ENCODE measurements around the gene SORCS2.

SORCS2 gene

GRCh38 chr4:7429069-7429416 is 236.7 kb downstream of the SORCS2 start:
- no peak for DNase-seq (ENCODE audit: low read depth)

DNA sequence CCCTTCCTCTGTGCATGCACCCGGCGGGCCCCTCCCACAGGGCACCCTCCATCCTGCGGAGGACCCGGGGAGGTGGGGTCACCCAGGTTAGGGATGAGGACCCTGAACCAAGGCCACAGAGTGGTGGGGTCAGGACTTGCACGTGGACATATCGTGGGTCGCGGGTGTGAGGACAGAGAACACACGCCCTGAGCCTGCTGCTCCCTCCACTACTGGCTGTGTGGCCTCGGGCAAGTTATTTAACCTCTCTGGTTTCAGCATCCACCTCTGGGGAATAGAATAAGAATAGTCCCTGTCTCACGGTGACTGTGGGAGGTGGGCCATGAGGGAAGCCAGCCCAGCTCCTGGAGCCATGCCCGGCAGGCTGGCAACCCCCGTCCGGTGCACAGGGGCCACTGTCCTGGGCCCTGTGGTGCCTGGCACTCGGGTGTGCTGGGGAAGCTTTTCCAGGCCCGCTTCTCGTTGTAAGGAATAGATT is 237.3 kb downstream of the SORCS2 start:
- DNase-seq (ENCODE audit: low read depth): no peak

DNA sequence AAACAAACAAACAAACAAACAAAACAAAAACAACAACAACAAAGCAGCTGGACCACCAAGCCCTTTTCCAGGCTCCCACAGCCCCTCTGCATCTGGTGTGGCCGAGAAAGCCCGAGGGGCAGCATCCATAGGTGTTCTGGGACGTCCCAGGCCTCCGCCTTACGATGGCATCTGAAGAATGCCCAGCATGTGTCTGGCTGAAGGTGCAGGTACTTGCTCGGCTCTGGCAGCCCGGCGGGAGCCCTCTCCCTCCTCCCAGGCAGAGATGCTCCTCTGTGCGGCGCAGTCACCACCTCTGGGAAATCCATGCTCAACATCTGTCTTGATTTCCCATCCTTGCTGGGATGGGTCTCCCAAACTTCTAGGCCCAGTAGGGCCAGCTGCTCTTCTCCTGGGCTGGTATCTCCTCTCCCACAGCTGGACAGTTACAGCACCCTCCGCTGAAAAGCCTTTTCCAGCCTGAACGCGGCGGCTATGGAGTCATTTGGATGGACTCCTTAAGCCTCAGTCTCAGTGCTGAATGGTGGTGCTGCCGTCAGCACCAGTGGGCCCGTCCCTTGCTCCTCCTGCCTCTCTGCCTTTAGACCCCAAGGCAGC is 238.1 kb downstream of the SORCS2 start:
- DNase-seq (ENCODE audit: low read depth): no peak

DNA sequence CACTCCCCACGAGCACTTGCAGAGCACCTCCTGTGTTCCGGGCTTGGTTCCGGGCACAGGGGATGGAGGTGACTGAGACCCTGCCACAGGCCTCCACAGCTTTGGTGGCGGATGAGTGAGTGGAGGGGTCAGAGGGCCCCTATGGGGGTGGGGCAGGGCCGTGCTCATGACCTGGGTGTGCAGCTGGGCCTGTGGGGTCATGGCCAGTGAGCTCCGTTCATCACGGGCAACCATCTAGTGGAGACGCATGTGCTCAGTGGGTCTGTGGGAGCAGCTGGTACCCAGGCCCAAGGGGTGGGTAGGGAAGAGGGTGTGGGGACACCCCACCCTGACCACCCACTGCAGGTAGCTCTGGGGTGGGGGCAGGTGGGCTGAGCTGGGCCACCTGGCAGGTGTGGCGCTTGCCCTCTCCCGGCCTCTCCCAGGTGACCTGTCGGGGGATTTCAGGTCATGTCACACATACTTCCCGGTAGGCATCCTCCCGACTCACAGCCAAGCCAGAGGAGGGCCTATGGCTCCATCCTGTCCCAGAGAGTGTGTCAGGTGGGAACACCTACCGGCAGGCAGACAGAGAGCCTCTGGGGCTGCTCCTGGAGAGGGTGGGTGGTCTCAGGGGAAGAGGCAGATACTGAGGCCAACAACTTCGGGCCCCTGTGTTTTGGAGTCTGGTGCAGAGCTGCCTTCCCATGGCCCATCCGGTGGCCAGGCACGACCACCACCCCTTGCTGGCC is 238.8 kb downstream of the SORCS2 start:
- no peak for DNase-seq (ENCODE audit: low read depth)

- DNase-seq (ENCODE audit: low read depth): no peak
Observed at GRCh38 chr4:7431696-7432530, 239.6 kb downstream of the SORCS2 start.

GRCh38 chr4:7432531-7433375 is 240.4 kb downstream of the SORCS2 start:
- no peak for DNase-seq (ENCODE audit: low read depth)

DNA sequence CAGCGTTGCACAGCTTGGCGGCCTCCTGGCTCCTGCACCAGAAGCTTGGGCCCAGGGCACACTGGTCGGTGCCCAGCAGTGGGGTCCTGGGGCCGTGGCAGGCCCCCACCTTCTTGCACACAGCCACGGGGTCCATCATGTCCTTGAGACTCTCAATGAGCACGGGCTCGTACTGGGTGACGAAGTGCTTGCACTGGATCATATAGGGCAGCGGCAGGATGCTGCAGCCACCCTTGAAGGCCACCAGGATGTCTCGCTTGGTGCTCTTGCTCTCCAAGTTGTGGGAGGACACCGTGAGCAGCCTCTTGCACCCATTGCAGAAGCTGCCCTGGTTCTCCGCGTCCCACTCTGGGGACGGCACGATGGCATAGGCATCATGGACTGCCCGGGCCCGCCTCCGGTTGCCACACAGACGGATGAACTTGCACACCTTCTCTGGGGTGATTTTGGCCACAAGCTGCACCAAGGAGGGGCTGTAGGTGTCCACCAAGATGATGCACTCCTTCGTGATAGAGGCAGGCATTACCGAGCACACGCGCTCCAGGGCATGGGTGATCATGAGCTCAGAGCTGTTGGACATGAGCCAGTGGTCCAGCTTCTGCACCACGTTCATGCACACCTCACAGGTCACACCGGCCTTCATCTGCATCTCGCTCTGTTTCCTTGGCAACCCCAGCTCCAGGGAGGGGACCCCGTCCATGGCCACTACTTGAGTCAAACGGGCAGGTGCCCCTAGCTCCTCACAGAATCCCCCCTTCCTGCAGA is 241.2 kb downstream of the SORCS2 start:
- DNase-seq (ENCODE audit: low read depth): no peak

- no peak for DNase-seq (ENCODE audit: low read depth)
Observed at GRCh38 chr4:7434141-7434765, 241.9 kb downstream of the SORCS2 start.

GRCh38 chr4:7434766-7435150 is 242.4 kb downstream of the SORCS2 start, which contains the start of gene PSAPL1:
Gene PSAPL1 (minus strand): TSS chr4:7434930. CDS start chr4:7434879, 51 bp downstream.
- no peak for DNase-seq (ENCODE audit: low read depth)

DNA sequence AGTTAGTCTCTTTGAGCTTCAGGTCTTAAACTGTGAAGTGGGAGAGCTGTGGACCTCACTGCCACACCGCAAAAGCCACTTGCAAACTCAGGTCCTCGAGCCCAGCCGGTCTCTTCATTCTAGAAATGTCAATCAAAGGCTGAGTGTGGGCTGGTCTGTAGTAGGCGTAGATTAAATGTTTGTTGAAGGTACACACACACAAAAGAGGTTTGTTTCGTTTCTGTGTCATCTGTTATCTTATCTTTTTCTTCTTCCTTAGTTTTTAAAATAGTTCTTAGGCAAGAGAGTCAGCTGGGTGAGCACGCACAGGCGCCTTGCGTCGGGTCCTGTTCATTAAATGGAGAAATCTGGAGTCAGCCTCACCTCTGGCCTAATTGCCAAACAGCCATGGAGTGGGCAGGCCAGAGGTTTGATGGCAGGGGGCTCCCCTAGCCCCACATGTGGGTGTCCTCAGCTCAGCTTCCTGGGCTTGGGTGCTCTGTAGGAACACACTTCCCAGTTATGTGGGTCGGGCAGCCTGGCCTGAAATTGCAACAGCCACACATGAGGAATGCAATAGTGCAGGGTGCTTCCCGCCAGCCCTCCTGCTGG is 243.2 kb downstream of the SORCS2 start:
- no peak for DNase-seq (ENCODE audit: low read depth)

DNA sequence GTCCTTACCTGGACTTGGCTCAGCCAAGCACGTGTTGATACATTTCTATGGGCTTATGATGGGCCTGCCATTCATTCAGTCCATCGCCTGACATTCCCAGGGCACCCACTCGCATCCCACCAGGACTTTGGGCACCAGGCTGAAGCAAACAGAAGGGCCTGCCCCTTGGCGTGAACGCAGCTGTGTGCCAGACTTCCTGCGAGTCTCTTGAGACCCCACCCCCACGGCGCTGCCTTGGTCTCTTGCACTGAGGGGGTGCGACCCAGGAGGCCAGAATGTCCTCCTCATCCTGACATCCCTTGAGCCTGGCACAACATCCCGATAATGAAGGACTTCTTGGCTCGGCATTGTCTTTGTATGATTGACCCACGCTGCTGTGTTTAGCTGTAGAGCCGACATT is 243.9 kb downstream of the SORCS2 start:
- DNase-seq (ENCODE audit: low read depth): no peak

- no peak for DNase-seq (ENCODE audit: low read depth)
Observed at GRCh38 chr4:7439699-7440098, 247.4 kb downstream of the SORCS2 start.

- no peak for DNase-seq (ENCODE audit: low read depth)
Observed at GRCh38 chr4:7441201-7441600, 248.9 kb downstream of the SORCS2 start.

DNA sequence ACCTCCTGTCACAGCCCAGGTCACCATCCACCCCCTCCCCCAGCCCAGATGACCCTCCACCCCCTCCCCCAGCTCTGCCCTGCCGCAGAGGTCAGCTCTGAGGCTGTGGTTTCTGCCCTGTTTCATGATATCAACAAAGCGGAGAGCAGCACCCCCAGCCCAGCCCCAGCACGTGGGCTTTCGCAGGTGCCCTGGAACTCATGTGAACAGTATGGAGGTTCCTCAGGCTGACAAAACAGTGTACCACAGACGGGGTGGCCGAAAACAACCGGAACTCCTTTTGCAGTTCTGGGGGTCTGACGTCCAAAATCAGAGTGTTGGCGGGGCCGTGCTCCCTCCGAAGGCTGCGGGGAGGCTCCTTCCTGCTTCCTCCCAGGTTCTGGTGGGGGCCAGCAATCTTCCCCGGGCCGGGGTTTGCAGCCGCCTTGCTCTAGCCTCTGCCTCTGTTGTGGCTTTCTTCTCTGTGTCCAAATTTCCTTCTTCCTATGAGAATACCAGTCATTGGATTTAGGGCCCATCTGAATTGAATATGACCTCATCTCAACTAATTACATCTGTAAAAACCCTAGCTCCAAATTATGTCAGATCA is 250.3 kb downstream of the SORCS2 start:
- no peak for DNase-seq (ENCODE audit: low read depth)

DNA sequence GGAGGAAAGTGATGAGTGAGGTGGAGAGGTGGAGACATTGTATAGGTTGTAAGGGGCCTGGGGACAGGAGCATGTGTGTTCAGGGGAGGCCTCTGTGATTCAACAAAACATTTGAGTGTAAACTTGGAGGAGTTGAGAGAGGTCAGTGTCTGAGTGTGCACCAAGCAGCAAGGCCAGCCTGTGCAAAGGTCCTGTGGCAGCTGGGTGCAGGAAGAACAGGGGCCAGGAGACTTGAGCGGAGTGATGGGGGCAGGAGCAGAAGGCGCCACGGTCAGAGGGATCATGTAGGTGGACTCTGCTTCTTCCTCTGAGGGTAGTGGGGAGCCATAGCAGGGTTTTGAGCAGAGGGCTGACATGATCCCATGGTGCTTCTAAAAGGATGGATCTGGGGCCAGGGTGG is 252.0 kb downstream of the SORCS2 start:
- no peak for DNase-seq (ENCODE audit: low read depth)

DNA sequence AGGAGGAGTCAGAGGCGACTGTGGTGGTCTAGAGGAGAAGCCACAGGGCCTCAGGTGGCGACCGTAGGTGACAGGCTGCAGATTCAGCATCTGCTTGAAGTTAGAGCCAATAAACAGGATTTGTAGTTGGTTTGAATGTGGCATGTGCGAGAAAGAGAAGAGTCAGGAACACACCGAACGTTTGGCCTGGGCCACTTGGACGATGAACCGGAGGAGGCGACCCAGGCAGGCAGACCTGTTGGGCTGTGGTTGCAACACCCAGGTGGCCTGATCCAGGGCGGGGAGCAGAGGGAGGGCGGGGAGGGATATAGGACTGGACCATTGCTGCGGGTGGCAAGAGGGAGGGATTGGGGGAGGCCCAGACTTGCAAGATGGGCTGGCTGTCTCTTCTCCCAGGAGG is 252.4 kb downstream of the SORCS2 start:
- DNase-seq (ENCODE audit: low read depth): no peak

- no peak for DNase-seq (ENCODE audit: low read depth)
Observed at GRCh38 chr4:7447236-7447635, 254.9 kb downstream of the SORCS2 start.

DNA sequence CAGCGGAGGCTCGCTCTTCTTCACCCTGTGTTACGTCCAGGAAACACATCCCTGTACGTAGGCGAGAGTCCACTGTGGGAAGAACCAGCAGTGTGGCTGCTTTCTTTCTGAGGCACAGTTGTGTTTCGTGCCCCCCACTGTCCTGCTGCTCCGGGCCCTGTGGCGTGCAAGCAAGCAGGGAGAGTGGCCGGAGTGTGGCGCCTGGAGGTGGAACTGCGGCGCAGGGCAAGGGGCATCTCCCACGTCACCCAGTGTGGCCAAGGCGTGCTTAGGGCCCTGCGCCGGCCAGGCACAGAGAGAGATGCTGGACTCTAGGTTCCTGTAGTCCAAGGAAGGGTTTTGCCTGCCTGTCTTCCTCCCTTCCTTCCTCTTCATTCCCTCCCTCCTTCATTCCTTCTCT is 255.7 kb downstream of the SORCS2 start:
- DNase-seq (ENCODE audit: low read depth): no peak

- DNase-seq (ENCODE audit: low read depth): no peak
Observed at GRCh38 chr4:7450775-7451433, 258.6 kb downstream of the SORCS2 start.

- DNase-seq (ENCODE audit: low read depth): no peak
Observed at GRCh38 chr4:7451434-7451789, 259.1 kb downstream of the SORCS2 start.

Data from stimulated activated CD8-positive, alpha-beta memory T cell treated with anti-CD3 and anti-CD28 coated beads, Interleukin-15, amount 100 ng/mL, for 24 hours (primary cell).